Activated CD8-positive, alpha-beta memory T cell treated with anti-CD3 and anti-CD28 coated beads for 48 hours (primary cell): ENCODE results near the gene GFAP.

Experiments
- DNase-seq, 3 experiments: peaks; one replicate each; pipeline ENCODE4 v3.0.0-alpha.2; 2020; ENCODE audit warnings: low read depth in 2 of 3, low spot score in 2 of 3

The GFAP gene

GRCh38 chr17:44932096-44932786 is 16.9 kb upstream of the GFAP start:
- DNase-seq = no peak

GRCh38 chr17:44931376-44931775 is 16.1 kb upstream of the GFAP start:
- no peak for DNase-seq

GRCh38 chr17:44930667-44931066 is 15.4 kb upstream of the GFAP start:
- DNase-seq = no peak

GRCh38 chr17:44928950-44929720 is 13.8 kb upstream of the GFAP start:
- no peak for DNase-seq

GRCh38 chr17:44928136-44928535 is 12.8 kb upstream of the GFAP start:
- no peak for DNase-seq

GRCh38 chr17:44927696-44928095 is 12.4 kb upstream of the GFAP start:
- DNase-seq = no peak

GRCh38 chr17:44926821-44927525 is 11.7 kb upstream of the GFAP start:
- no peak for DNase-seq

- DNase-seq = no peak
Observed at GRCh38 chr17:44925731-44926697, 10.7 kb upstream of the GFAP start.

GRCh38 chr17:44924107-44924544 is 8.8 kb upstream of the GFAP start:
- DNase-seq = no peak

- DNase-seq = no peak
Observed at GRCh38 chr17:44922746-44923470, 7.6 kb upstream of the GFAP start.

- DNase-seq = no peak
Observed at GRCh38 chr17:44922136-44922535, 6.8 kb upstream of the GFAP start.

- DNase-seq = no peak
Observed at GRCh38 chr17:44921122-44921882, 6.0 kb upstream of the GFAP start.

GRCh38 chr17:44920565-44920940 is 5.3 kb upstream of the GFAP start:
- DNase-seq = no peak

GRCh38 chr17:44919885-44920564 is 4.7 kb upstream of the GFAP start:
- peak in 2 of 3 experiments; percentile 25 to 27 for DNase-seq

GRCh38 chr17:44919411-44919810 is 4.1 kb upstream of the GFAP start:
- no peak for DNase-seq

- no peak for DNase-seq
Observed at GRCh38 chr17:44918006-44918405, 2.7 kb upstream of the GFAP start.

GRCh38 chr17:44917456-44917855 is 2.2 kb upstream of the GFAP start:
- no peak for DNase-seq

- no peak for DNase-seq
Observed at GRCh38 chr17:44916781-44917241, 1.5 kb upstream of the GFAP start.
